Measurements from ENCODE around the gene CDH4. TPM values are rescaled to one million over a fixed set of nuclear protein-coding genes. Genes with fewer than 3 reads are reported as not detected.

The CDH4 gene
- total and polyA plus RNA-seq, 7 donors, result under 0.01 to 0.06 TPM; not detected in 5

GRCh38 chr20:61593516-61593915, 341.5 kb downstream of the CDH4 start:
- Histone ChIP-seq H3K4me3 (no peak overlapping the region), H3K27ac (no peak overlapping the region), H3K36me3 (no peaks in the 10 kb centered on the region), H3K9me3 (peaks cover 8 to 35% (median 15%) of the 10 kb centered on the region in 4 donors), H3K27me3 (peaks cover 0 to 51% (median 11%) of the 10 kb centered on the region in 3 donors), H3K4me1 (peaks cover 0 to 14% (median 9%) of the 10 kb centered on the region in 4 donors)
- no peak for DNase-seq
- TF ChIP-seq CTCF (IDR thresholded peaks at IDR 0.05) (no peak), EP300 (IDR thresholded peaks at IDR 0.05) (no peak), POLR2AphosphoS5 (IDR thresholded peaks at IDR 0.05) (no peak), POLR2A (IDR thresholded peaks at IDR 0.05) (no peak)
- WGBS, 2 donors, result 86 to 88% methylated on average over 7 of the region's 7 CpGs
- intact Hi-C loops (cut with DNase I), result no loop called here

- H3K4me1 ChIP-seq, result peaks cover 0 to 7% (median 3%) of the 10 kb centered on the region in 4 donors
- TF ChIP-seq CTCF (IDR thresholded peaks at IDR 0.05), result no peak
- no peak for TF ChIP-seq POLR2AphosphoS5 (IDR thresholded peaks at IDR 0.05)
- TF ChIP-seq EP300 (IDR thresholded peaks at IDR 0.05), result no peak
- TF ChIP-seq POLR2A (IDR thresholded peaks at IDR 0.05), result no peak
- no peak overlapping the region for H3K4me3 ChIP-seq
- no peak for DNase-seq
- H3K36me3 ChIP-seq, result no peaks in the 10 kb centered on the region
- no peak overlapping the region for H3K27ac ChIP-seq
- H3K27me3 ChIP-seq, result peaks cover 0 to 54% (median 16%) of the 10 kb centered on the region in 3 donors
- WGBS, 2 donors, result 79 to 80% methylated on average over 8 of the region's 8 CpGs
- intact Hi-C loops (cut with DNase I), result no loop called here
- peaks cover 8 to 35% (median 15%) of the 10 kb centered on the region in 4 donors for H3K9me3 ChIP-seq
Measured at GRCh38 chr20:61594198-61594597, 342.1 kb downstream of the CDH4 start.

- H3K4me1 ChIP-seq, result no peaks in the 10 kb centered on the region
- no peak overlapping the region for H3K27ac ChIP-seq
- H3K27me3 ChIP-seq, result peaks cover 0 to 50% (median 16%) of the 10 kb centered on the region in 3 donors
- no peak for TF ChIP-seq POLR2AphosphoS5 (IDR thresholded peaks at IDR 0.05)
- TF ChIP-seq CTCF (IDR thresholded peaks at IDR 0.05), result no peak
- no peak for TF ChIP-seq POLR2A (IDR thresholded peaks at IDR 0.05)
- TF ChIP-seq EP300 (IDR thresholded peaks at IDR 0.05), result no peak
- no peaks in the 10 kb centered on the region for H3K36me3 ChIP-seq
- H3K9me3 ChIP-seq, result peaks cover 8 to 35% (median 15%) of the 10 kb centered on the region in 4 donors
- intact Hi-C loops (cut with DNase I), result no loop called here
- WGBS, 2 donors, result 86 to 88% methylated on average over 13 of the region's 13 CpGs
- H3K4me3 ChIP-seq, result no peak overlapping the region
- no peak for DNase-seq
Measured at GRCh38 chr20:61595216-61595615, 343.2 kb downstream of the CDH4 start.

GRCh38 chr20:61596687-61597330, 344.7 kb downstream of the CDH4 start:
- 70 to 72% methylated on average over 8 of the region's 8 CpGs for whole genome bisulfite sequencing, 2 donors
- Histone ChIP-seq H3K27ac (no peak overlapping the region), H3K36me3 (no peaks in the 10 kb centered on the region), H3K27me3 (peaks cover 0 to 46% (median 16%) of the 10 kb centered on the region in 3 donors), H3K4me1 (no peaks in the 10 kb centered on the region), H3K9me3 (peaks cover 4 to 32% (median 14%) of the 10 kb centered on the region in 4 donors), H3K4me3 (no peak overlapping the region)
- intact Hi-C loops (cut with DNase I), result no loop called here
- no peak for DNase-seq
- TF ChIP-seq POLR2A (IDR thresholded peaks at IDR 0.05) (no peak), EP300 (IDR thresholded peaks at IDR 0.05) (no peak), CTCF (IDR thresholded peaks at IDR 0.05) (no peak), POLR2AphosphoS5 (IDR thresholded peaks at IDR 0.05) (no peak)

Data from sigmoid colon (tissue), 7 donors.